Measurements from ENCODE around the gene BNC2. TPM values are rescaled to one million over a fixed set of nuclear protein-coding genes. Genes with fewer than 3 reads are reported as not detected.

The BNC2 gene
- total and polyA plus RNA-seq, 2 experiments from 2014 or later, result 19.3 to 20.7 TPM

DNA sequence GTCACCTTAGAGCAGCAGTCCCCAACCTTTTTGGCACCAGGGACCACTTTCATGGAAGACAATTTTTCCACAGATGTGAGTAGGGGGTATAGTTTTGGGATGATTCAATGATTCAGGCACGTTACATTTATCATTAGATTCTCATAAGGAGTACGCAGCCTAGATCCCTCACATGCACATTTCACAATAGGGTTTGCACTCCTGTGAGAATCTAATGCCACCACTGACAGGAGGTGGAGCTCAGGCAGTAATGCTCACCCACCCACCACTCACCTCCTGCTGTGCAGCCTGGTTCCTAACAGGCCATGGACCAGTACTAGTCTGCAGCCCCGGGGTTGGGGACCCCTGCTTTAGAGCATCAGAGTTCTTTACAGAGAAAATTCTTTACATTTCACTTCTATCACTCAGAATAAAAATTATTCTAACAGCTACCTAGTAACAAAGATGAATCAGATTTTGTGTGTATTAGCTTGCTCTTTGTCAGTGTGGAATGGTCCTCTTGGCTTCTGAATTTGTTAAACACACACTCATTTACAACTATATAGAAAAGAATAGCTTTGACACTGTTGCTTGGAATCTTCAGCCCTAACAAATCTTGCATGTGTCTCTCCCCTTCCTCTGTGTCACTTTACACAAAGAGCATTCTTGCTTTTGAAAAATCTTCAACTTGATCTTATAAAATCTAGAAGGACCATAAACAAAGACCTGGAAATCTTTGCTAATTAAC, 438.6 kb downstream of the BNC2 start:
- Histone ChIP-seq H3K4me1 (ENCODE audit: insufficient read depth) (no peaks in the 10 kb centered on the region), H3K79me2 (no peaks in the 10 kb centered on the region), H3K4me3 (no peak overlapping the region), H3K27ac (no peak overlapping the region), H3K9me2 (replicated peaks; ENCODE audit: insufficient read depth) (no peaks in the 10 kb centered on the region), H3K27me3 (no peaks in the 10 kb centered on the region), H3K36me3 (replicated peaks; ENCODE audit: insufficient read depth, low read depth) (no peaks in the 10 kb centered on the region), H3K4me2 (no peak overlapping the region), H2AFZ (no peak overlapping the region), H3K9me3 (ENCODE audit: low read depth) (no peaks in the 10 kb centered on the region), H4K20me1 (ENCODE audit: insufficient read depth, poor library complexity, severe bottlenecking) (no peaks in the 10 kb centered on the region)
- WGBS (ENCODE audit: low lambda C conversion rate, missing lambda C conversion rate), result 90% methylated on average over 3 of the region's 3 CpGs
- no peak for DNase-seq (ENCODE audit: low spot score)
- no peak for TF ChIP-seq EZH2 (IDR thresholded peaks at IDR 0.05; ENCODE audit: borderline replicate concordance)
- TF ChIP-seq EZH2phosphoT487 (IDR thresholded peaks at IDR 0.05; ENCODE audit: low read depth, severe bottlenecking, unreplicated experiment), result no peak
- TF ChIP-seq, protein P1, sequence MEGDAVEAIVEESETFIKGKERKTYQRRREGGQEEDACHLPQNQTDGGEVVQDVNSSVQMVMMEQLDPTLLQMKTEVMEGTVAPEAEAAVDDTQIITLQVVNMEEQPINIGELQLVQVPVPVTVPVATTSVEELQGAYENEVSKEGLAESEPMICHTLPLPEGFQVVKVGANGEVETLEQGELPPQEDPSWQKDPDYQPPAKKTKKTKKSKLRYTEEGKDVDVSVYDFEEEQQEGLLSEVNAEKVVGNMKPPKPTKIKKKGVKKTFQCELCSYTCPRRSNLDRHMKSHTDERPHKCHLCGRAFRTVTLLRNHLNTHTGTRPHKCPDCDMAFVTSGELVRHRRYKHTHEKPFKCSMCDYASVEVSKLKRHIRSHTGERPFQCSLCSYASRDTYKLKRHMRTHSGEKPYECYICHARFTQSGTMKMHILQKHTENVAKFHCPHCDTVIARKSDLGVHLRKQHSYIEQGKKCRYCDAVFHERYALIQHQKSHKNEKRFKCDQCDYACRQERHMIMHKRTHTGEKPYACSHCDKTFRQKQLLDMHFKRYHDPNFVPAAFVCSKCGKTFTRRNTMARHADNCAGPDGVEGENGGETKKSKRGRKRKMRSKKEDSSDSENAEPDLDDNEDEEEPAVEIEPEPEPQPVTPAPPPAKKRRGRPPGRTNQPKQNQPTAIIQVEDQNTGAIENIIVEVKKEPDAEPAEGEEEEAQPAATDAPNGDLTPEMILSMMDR (IDR thresholded peaks at IDR 0.05; ENCODE audit: poor library complexity), result no peak

DNA sequence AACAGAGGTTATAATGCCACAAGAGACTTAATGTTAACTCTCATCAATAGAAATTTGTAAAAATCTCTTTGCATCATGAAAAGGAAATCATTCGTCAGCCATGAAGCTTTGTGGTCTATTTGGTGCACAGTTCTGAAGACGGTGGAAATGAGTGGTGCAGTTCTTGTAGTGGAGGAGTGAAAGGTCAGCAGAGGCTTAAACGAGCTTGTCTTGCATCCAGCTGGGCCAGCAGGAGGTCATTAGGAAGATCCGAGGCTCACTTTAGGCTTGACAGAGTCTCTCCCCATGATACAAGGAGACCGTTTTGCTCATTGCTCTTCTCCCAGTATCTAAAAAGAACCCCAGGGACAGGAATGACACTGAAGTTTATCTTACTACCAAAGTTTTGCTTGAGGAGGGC, 440.8 kb downstream of the BNC2 start:
- H3K4me2 ChIP-seq, result no peak overlapping the region
- no peaks in the 10 kb centered on the region for H3K36me3 ChIP-seq (replicated peaks; ENCODE audit: insufficient read depth, low read depth)
- DNase-seq (ENCODE audit: low spot score), result no peak
- no peaks in the 10 kb centered on the region for H3K27me3 ChIP-seq
- no peaks in the 10 kb centered on the region for H3K4me1 ChIP-seq (ENCODE audit: insufficient read depth)
- TF ChIP-seq EZH2 (IDR thresholded peaks at IDR 0.05; ENCODE audit: borderline replicate concordance), result no peak
- TF ChIP-seq EZH2phosphoT487 (IDR thresholded peaks at IDR 0.05; ENCODE audit: low read depth, severe bottlenecking, unreplicated experiment), result no peak
- TF ChIP-seq, protein P1 (IDR thresholded peaks at IDR 0.05; ENCODE audit: poor library complexity), result no peak
- WGBS (ENCODE audit: low lambda C conversion rate, missing lambda C conversion rate), result 46% methylated on average over 5 of the region's 5 CpGs
- no peaks in the 10 kb centered on the region for H4K20me1 ChIP-seq (ENCODE audit: insufficient read depth, poor library complexity, severe bottlenecking)
- no peak overlapping the region for H2AFZ ChIP-seq
- no peaks in the 10 kb centered on the region for H3K9me2 ChIP-seq (replicated peaks; ENCODE audit: insufficient read depth)
- H3K79me2 ChIP-seq, result no peaks in the 10 kb centered on the region
- H3K4me3 ChIP-seq, result no peak overlapping the region
- no peaks in the 10 kb centered on the region for H3K9me3 ChIP-seq (ENCODE audit: low read depth)
- no peak overlapping the region for H3K27ac ChIP-seq

DNA sequence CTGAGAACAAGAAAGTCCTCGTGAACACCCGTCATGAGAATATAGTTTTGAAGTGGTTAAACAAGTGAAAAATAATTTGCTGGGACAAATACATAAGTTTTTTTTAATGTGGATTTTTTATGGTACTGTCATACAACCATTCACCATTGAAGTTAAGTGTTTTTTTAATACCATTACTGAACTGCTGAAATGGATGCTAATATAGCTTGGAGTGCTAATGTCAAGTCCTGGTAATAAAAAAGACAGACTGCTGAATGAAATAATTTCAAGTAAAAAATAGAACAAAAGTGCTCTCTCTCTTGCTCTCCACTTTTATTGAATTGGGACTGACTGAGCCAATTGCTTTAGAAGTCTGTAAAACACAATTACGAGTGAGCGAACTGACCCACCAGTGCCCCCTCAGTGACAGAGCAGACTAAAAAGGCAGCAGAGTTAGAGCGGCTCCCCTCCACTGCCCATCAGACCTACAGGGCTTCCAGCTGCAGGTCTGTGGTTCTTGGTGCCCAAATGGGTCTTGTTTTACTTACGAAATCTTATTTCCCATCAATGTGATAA, 442.5 kb downstream of the BNC2 start:
- Histone ChIP-seq H3K9me3 (ENCODE audit: low read depth) (no peaks in the 10 kb centered on the region), H3K79me2 (no peaks in the 10 kb centered on the region), H3K36me3 (replicated peaks; ENCODE audit: insufficient read depth, low read depth) (no peaks in the 10 kb centered on the region), H2AFZ (no peak overlapping the region), H3K27ac (no peak overlapping the region), H3K27me3 (no peaks in the 10 kb centered on the region), H3K4me3 (no peak overlapping the region), H3K4me2 (no peak overlapping the region), H3K9me2 (replicated peaks; ENCODE audit: insufficient read depth) (no peaks in the 10 kb centered on the region), H3K4me1 (ENCODE audit: insufficient read depth) (no peaks in the 10 kb centered on the region), H4K20me1 (ENCODE audit: insufficient read depth, poor library complexity, severe bottlenecking) (no peaks in the 10 kb centered on the region)
- DNase-seq (ENCODE audit: low spot score), result no peak
- 75% methylated on average over 6 of the region's 6 CpGs for WGBS (ENCODE audit: low lambda C conversion rate, missing lambda C conversion rate)
- TF ChIP-seq EZH2 (IDR thresholded peaks at IDR 0.05; ENCODE audit: borderline replicate concordance) (no peak), EZH2phosphoT487 (IDR thresholded peaks at IDR 0.05; ENCODE audit: low read depth, severe bottlenecking, unreplicated experiment) (no peak)
- TF ChIP-seq, protein P1 (IDR thresholded peaks at IDR 0.05; ENCODE audit: poor library complexity), result no peak
